ENCODE data around the gene KRT40. TPM values are rescaled to one million over a fixed set of nuclear protein-coding genes. Genes with fewer than 3 reads are reported as not detected.
A peak's percentile ranks its signal among the peaks of the same experiment; 100 is the strongest.

KRT40 gene
- total and polyA plus RNA-seq, 9 of the 15 experiments (the other 6 are each of a cell fraction or from before 2014, with no cell fraction given), result not detected

- TF ChIP-seq OTX1 (CRISPR knock-in tag; IDR thresholded peaks at IDR 0.05), result no peak
- no peak for TF ChIP-seq ZNF589 (CRISPR knock-in tag; IDR thresholded peaks at IDR 0.05; ENCODE audit: low read depth)
- no peak for TF ChIP-seq MTF1 (CRISPR knock-in tag; IDR thresholded peaks at IDR 0.05; ENCODE audit: borderline replicate concordance)
- TF ChIP-seq GTF2A2 (tag; IDR thresholded peaks at IDR 0.05), result no peak
- no peak for TF ChIP-seq ZNF644 (tag; IDR thresholded peaks at IDR 0.05; ENCODE audit: low read depth)
- TF ChIP-seq KLF16 (IDR thresholded peaks at IDR 0.05), result no peak
- TF ChIP-seq ZBTB17 (CRISPR knock-in tag; IDR thresholded peaks at IDR 0.05), result no peak
- TF ChIP-seq ZNF224 (CRISPR knock-in tag; IDR thresholded peaks at IDR 0.05), result no peak
- no peak for TF ChIP-seq ARID2 (IDR thresholded peaks at IDR 0.05)
- no peak for TF ChIP-seq SNRNP70 (optimal IDR thresholded peaks at IDR 0.05; ENCODE audit: low read depth, low read length)
These were observed 39.6 kb downstream of the KRT40 start (continued) for GRCh38 chr17:40944531-40944930.

DNA sequence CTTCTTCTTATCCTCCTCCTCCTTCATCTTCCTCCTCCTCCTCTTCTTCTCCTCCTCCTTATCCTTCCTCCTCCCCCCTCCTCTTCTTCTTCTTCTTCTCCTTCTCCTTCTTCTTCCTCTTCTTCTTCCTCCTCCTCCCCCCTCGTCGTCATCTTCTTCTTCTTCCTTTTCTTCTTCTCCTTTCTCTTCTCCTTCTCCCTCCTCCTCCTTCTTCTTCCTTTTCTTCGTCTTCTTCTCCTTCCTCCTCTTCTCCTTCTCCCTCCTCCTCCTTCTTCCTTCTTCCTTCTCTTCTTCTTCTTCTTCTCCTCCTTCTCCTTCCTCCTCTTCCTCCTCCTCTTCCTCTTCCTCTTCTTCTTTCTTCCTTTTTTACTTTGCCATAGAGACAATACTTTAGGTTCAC, 41.6 kb downstream of the KRT40 start:
- DNase-seq (ENCODE audit: extremely low read depth in 1 of 4, low spot score in 3 of 4) (no peak), ATAC-seq (no peak), FAIRE-seq (no peak)
- H3K4me3 ChIP-seq, result no peak overlapping the region
- H3K36me3 ChIP-seq (ENCODE audit: control insufficient read depth, insufficient read depth, low read length), result no peaks in the 10 kb centered on the region
- H3K9me1 ChIP-seq (ENCODE audit: control insufficient read depth, insufficient read depth, low read length), result no peaks in the 10 kb centered on the region
- peaks cover 5 to 8% of the 10 kb centered on the region in 2 experiments for H3K27me3 ChIP-seq (ENCODE audit: control insufficient read depth in 2 of 2, insufficient read depth in 2 of 2, low read length in 2 of 2)
- H3K9ac ChIP-seq (ENCODE audit: insufficient read depth in 1 of 2, low read depth in 2 of 2, low read length in 2 of 2), result no peak overlapping the region
- POLR2A ChIA-PET, result no interaction called here
- H4K20me1 ChIP-seq (replicated peaks; ENCODE audit: control insufficient read depth, insufficient read depth, low read length), result no peaks in the 10 kb centered on the region
- no peaks in the 10 kb centered on the region for H3K4me1 ChIP-seq (replicated peaks in 1 of 2; ENCODE audit: control insufficient read depth in 2 of 2, insufficient read depth in 2 of 2, low read length in 2 of 2)
- CTCF ChIA-PET (ENCODE audit: low intra/inter-chr PET ratio), result no interaction called here
- H3K27ac ChIP-seq (ENCODE audit: extremely low read depth, low read depth, low read length), result no peak overlapping the region
- in situ Hi-C loops (cut with MboI) (no loop called here), intact Hi-C loops (cut with micrococcal nuclease) (no loop called here)
- no TSS peak for BruUV-seq (replicated peaks)
- H3K79me2 ChIP-seq (ENCODE audit: control insufficient read depth, insufficient read depth, low read length), result no peaks in the 10 kb centered on the region
- H2AFZ ChIP-seq (ENCODE audit: low read depth, low read length), result no peak overlapping the region
- no peak overlapping the region for H3K4me2 ChIP-seq (ENCODE audit: insufficient read depth, low read length)
- H3K9me3 ChIP-seq (replicated peaks; ENCODE audit: control insufficient read depth, insufficient read depth, low read depth, low read length), result no peaks in the 10 kb centered on the region
- WGBS (ENCODE audit: insufficient coverage, low coverage, missing lambda C conversion rate), result 0% methylated on average over 3 of the region's 3 CpGs
- TF ChIP-seq POLR3A (IDR thresholded peaks at IDR 0.05; ENCODE audit: borderline replicate concordance, extremely low read depth, insufficient read depth, insufficient read length) (no peak), OTX1 (CRISPR knock-in tag; IDR thresholded peaks at IDR 0.05) (0 out of 2 replicates have a peak, but pooled peaks have one; percentile 18), FOXK2 (conservative IDR thresholded peaks at IDR 0.05 in 1 of 2, IDR thresholded peaks at IDR 0.05 in 1 of 2; ENCODE audit: low read depth in 2 of 2) (no peak), UBTF (IDR thresholded peaks at IDR 0.05; ENCODE audit: borderline replicate concordance in 1 of 2, low read depth in 2 of 2, low read length in 2 of 2) (no peak), MTF1 (CRISPR knock-in tag; IDR thresholded peaks at IDR 0.05; ENCODE audit: borderline replicate concordance) (no peak)
- TF ChIP-seq, protein P1, sequence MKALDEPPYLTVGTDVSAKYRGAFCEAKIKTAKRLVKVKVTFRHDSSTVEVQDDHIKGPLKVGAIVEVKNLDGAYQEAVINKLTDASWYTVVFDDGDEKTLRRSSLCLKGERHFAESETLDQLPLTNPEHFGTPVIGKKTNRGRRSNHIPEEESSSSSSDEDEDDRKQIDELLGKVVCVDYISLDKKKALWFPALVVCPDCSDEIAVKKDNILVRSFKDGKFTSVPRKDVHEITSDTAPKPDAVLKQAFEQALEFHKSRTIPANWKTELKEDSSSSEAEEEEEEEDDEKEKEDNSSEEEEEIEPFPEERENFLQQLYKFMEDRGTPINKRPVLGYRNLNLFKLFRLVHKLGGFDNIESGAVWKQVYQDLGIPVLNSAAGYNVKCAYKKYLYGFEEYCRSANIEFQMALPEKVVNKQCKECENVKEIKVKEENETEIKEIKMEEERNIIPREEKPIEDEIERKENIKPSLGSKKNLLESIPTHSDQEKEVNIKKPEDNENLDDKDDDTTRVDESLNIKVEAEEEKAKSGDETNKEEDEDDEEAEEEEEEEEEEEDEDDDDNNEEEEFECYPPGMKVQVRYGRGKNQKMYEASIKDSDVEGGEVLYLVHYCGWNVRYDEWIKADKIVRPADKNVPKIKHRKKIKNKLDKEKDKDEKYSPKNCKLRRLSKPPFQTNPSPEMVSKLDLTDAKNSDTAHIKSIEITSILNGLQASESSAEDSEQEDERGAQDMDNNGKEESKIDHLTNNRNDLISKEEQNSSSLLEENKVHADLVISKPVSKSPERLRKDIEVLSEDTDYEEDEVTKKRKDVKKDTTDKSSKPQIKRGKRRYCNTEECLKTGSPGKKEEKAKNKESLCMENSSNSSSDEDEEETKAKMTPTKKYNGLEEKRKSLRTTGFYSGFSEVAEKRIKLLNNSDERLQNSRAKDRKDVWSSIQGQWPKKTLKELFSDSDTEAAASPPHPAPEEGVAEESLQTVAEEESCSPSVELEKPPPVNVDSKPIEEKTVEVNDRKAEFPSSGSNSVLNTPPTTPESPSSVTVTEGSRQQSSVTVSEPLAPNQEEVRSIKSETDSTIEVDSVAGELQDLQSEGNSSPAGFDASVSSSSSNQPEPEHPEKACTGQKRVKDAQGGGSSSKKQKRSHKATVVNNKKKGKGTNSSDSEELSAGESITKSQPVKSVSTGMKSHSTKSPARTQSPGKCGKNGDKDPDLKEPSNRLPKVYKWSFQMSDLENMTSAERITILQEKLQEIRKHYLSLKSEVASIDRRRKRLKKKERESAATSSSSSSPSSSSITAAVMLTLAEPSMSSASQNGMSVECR (CRISPR knock-in tag; IDR thresholded peaks at IDR 0.05), result no peak

Data from K562 (cell line).